ENCODE data around the gene HAAO.

HAAO gene

DNA sequence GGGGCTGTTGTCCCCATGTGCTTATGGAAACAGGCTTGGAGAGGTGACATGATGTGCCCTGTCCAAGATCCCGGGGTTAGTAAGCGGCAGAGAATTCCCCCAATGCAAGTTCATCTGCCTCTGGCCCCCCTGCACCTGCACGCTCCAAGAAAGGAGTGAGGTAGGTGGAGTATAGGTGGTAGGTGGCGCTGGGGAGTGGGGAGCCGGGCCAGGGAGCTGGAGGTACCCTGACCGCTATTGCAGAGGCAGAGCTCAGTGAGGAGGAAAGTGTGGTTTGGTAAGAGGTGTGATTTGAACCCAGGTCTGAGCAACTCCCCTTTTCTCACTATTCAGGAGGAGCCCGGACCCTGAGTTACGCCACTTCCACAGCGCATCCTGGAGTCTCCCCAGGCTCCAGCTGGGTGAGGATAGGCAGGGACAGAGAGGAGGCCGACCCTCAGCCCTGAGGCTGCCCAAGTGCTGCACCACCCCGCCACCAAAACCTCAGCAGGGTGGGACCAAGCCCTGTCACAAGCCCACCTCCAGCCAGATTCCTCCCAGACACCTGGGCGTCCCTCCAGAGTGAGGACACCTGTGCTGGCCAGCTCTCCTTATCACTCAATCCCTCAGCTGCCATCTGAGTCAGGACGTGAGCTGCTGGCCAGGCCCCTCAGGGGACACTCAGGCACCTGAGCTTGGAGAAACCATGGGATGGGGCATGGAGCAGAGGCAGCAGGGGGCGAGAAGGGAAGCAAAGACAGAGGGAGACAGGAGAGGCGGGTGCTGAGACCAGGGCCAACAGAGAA lies 5.6 kb downstream of the HAAO start:
- H3F3A ChIP-seq (ENCODE audit: insufficient read depth, low read length): no peaks in the 10 kb centered on the region
- no peaks in the 10 kb centered on the region for H4K20me1 ChIP-seq (ENCODE audit: insufficient read depth, low read length)
- no peak overlapping the region for H2AFZ ChIP-seq (ENCODE audit: low read length)
- no peak overlapping the region for H3K9ac ChIP-seq (ENCODE audit: low read length)
- no peak for DNase-seq
- no peaks in the 10 kb centered on the region for H3K36me3 ChIP-seq (replicated peaks; ENCODE audit: insufficient read depth, low read length)
- H3K79me2 ChIP-seq (ENCODE audit: low read length): no peaks in the 10 kb centered on the region
- H3K27ac ChIP-seq (ENCODE audit: low read length): no peak overlapping the region
- H3K4me1 ChIP-seq (ENCODE audit: low read length): no peaks in the 10 kb centered on the region
- H3K4me2 ChIP-seq (ENCODE audit: low read depth, low read length): no peak overlapping the region
- no peaks in the 10 kb centered on the region for H3K9me2 ChIP-seq (replicated peaks; ENCODE audit: insufficient read depth, low read length)
- TF ChIP-seq EZH2 (optimal IDR thresholded peaks at IDR 0.05; ENCODE audit: low read depth, low read length): no peak
- no peaks in the 10 kb centered on the region for H3K9me3 ChIP-seq (replicated peaks; ENCODE audit: insufficient read depth, low read length)
- no peaks in the 10 kb centered on the region for H3K27me3 ChIP-seq (replicated peaks; ENCODE audit: insufficient read depth, low read length)
- no peak overlapping the region for H3K4me3 ChIP-seq (ENCODE audit: low read length)

DNA sequence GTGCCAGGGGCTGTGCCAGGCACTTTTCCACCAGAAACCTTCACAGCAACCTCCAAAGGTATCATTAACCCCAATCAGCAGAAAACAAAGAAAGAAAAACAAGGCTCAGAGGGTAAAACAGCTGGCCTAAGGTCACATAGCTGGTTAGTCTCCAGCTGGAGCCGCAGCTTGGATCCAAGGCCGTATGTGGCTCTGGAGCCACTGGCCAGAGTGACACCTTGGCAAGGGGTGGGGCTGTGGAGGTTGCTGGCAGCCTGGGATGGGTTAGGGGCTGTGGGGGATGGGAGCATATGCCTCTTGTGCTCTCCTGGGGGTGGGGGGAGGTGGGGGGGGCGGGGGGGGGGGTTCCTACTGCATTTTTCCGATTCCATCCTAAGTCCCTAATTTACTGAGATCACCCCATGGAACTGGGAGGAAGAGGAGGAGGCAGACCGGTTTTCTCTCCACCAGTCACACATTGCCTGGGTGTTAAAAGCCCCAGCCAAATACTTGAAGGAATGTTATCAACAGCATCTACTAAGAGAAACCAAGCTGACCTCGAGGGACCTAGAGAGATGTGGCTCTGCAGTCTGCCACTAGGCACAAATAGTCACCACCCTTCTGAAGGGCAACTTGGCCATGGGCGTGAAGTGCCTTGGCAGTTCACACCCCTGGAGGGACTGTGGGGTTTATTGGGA lies 8.0 kb downstream of the HAAO start:
- DNase-seq: no peak
- H3K9ac ChIP-seq (ENCODE audit: low read length): no peak overlapping the region
- H3K9me3 ChIP-seq (replicated peaks; ENCODE audit: insufficient read depth, low read length): no peaks in the 10 kb centered on the region
- H4K20me1 ChIP-seq (ENCODE audit: insufficient read depth, low read length): no peaks in the 10 kb centered on the region
- TF ChIP-seq, protein P1, sequence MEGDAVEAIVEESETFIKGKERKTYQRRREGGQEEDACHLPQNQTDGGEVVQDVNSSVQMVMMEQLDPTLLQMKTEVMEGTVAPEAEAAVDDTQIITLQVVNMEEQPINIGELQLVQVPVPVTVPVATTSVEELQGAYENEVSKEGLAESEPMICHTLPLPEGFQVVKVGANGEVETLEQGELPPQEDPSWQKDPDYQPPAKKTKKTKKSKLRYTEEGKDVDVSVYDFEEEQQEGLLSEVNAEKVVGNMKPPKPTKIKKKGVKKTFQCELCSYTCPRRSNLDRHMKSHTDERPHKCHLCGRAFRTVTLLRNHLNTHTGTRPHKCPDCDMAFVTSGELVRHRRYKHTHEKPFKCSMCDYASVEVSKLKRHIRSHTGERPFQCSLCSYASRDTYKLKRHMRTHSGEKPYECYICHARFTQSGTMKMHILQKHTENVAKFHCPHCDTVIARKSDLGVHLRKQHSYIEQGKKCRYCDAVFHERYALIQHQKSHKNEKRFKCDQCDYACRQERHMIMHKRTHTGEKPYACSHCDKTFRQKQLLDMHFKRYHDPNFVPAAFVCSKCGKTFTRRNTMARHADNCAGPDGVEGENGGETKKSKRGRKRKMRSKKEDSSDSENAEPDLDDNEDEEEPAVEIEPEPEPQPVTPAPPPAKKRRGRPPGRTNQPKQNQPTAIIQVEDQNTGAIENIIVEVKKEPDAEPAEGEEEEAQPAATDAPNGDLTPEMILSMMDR (IDR thresholded peaks at IDR 0.05; ENCODE audit: low read length): no peak
- TF ChIP-seq EZH2 (optimal IDR thresholded peaks at IDR 0.05; ENCODE audit: low read depth, low read length) (no peak), EZH2phosphoT487 (IDR thresholded peaks at IDR 0.05; ENCODE audit: low read length) (no peak)
- H3K4me2 ChIP-seq (ENCODE audit: low read depth, low read length): no peak overlapping the region
- no peak overlapping the region for H3K27ac ChIP-seq (ENCODE audit: low read length)
- no peaks in the 10 kb centered on the region for H3K79me2 ChIP-seq (ENCODE audit: low read length)
- no peaks in the 10 kb centered on the region for H3K9me2 ChIP-seq (replicated peaks; ENCODE audit: insufficient read depth, low read length)
- H3K4me3 ChIP-seq (ENCODE audit: low read length): no peak overlapping the region
- no peaks in the 10 kb centered on the region for H3F3A ChIP-seq (ENCODE audit: insufficient read depth, low read length)
- H3K4me1 ChIP-seq (ENCODE audit: low read length): no peaks in the 10 kb centered on the region
- H3K36me3 ChIP-seq (replicated peaks; ENCODE audit: insufficient read depth, low read length): no peaks in the 10 kb centered on the region
- H3K27me3 ChIP-seq (replicated peaks; ENCODE audit: insufficient read depth, low read length): no peaks in the 10 kb centered on the region
- H2AFZ ChIP-seq (ENCODE audit: low read length): no peak overlapping the region

DNA sequence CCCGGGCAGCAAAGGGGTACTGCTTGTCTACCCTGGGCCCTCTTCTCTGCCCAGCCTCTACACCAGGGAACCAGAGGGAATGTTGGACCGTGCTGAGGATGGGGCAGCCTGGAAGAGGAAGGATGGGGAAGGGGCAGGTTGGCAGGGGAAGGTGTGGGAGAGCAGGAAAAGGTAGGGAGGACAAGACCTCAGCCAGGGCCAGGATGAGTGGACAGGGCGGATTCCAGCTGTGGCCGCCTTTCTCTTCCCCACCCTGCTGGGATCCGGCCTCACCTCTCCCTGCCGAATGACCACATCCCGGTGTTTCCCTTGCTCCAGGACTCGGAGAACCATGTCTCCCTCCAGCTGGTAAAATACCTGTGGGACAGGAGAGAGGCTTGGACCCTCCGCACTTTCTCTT lies 8.9 kb downstream of the HAAO start:
- Histone ChIP-seq H3K27ac (ENCODE audit: low read length) (no peak overlapping the region), H3K36me3 (replicated peaks; ENCODE audit: insufficient read depth, low read length) (no peaks in the 10 kb centered on the region), H4K20me1 (ENCODE audit: insufficient read depth, low read length) (no peaks in the 10 kb centered on the region), H3K9me2 (replicated peaks; ENCODE audit: insufficient read depth, low read length) (no peaks in the 10 kb centered on the region), H3K9ac (ENCODE audit: low read length) (no peak overlapping the region), H3F3A (ENCODE audit: insufficient read depth, low read length) (no peaks in the 10 kb centered on the region), H3K9me3 (replicated peaks; ENCODE audit: insufficient read depth, low read length) (no peaks in the 10 kb centered on the region), H3K4me1 (ENCODE audit: low read length) (no peaks in the 10 kb centered on the region), H3K4me3 (ENCODE audit: low read length) (no peak overlapping the region), H3K27me3 (replicated peaks; ENCODE audit: insufficient read depth, low read length) (no peaks in the 10 kb centered on the region), H3K4me2 (ENCODE audit: low read depth, low read length) (no peak overlapping the region), H2AFZ (ENCODE audit: low read length) (no peak overlapping the region), H3K79me2 (ENCODE audit: low read length) (no peaks in the 10 kb centered on the region)
- DNase-seq: no peak
- TF ChIP-seq EZH2phosphoT487 (IDR thresholded peaks at IDR 0.05; ENCODE audit: low read length) (no peak), EZH2 (optimal IDR thresholded peaks at IDR 0.05; ENCODE audit: low read depth, low read length) (no peak)

DNA sequence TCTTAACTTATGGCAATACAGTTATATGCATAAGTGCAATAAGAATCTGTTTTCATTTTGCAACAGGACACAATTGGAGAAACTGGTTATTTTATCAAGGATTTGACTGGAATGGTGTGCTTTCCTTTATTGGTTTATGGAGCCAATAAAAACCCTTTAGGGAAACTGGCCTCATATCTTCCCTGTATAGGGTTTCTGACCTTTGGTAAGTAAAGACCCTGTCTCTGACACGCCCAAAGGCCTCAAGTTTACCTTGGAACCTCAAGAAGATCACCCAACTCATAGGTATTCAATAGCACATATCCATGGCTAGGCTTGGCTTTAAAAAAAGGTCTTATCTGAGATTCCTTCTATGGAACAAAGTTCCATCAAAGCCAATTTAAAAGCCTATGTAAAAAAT lies 11.2 kb downstream of the HAAO start:
- Histone ChIP-seq H3K4me3 (ENCODE audit: low read length) (no peak overlapping the region), H3K79me2 (ENCODE audit: low read length) (no peaks in the 10 kb centered on the region), H4K20me1 (ENCODE audit: insufficient read depth, low read length) (no peaks in the 10 kb centered on the region), H3K9ac (ENCODE audit: low read length) (no peak overlapping the region), H3K4me2 (ENCODE audit: low read depth, low read length) (no peak overlapping the region), H3K9me3 (replicated peaks; ENCODE audit: insufficient read depth, low read length) (no peaks in the 10 kb centered on the region), H3K36me3 (replicated peaks; ENCODE audit: insufficient read depth, low read length) (no peaks in the 10 kb centered on the region), H3F3A (ENCODE audit: insufficient read depth, low read length) (no peaks in the 10 kb centered on the region), H3K27me3 (replicated peaks; ENCODE audit: insufficient read depth, low read length) (no peaks in the 10 kb centered on the region), H2AFZ (ENCODE audit: low read length) (no peak overlapping the region), H3K27ac (ENCODE audit: low read length) (no peak overlapping the region), H3K9me2 (replicated peaks; ENCODE audit: insufficient read depth, low read length) (no peaks in the 10 kb centered on the region), H3K4me1 (ENCODE audit: low read length) (no peaks in the 10 kb centered on the region)
- no peak for TF ChIP-seq EZH2 (optimal IDR thresholded peaks at IDR 0.05; ENCODE audit: low read depth, low read length)
- no peak for DNase-seq

Measured in MM.1S (cell line).